NCI-H524 (cell line): ENCODE data around the gene DBF4.
A peak's percentile ranks its signal among the peaks of the same experiment; 100 is the strongest.
"Not testable (repeated sequence)": the region's sequence is repeated elsewhere in the genome, so short reads cannot be mapped to it uniquely, and the experiment has no call there.

Experiments
- DNase-seq, 2 experiments: peaks; one replicate each; lab custom pipeline; 2025; lab: John Stamatoyannopoulos, UW

DBF4 gene

GRCh38 chr7:87882151-87882937 lies 6.1 kb downstream of the DBF4 start:
- no peak for DNase-seq

DNA sequence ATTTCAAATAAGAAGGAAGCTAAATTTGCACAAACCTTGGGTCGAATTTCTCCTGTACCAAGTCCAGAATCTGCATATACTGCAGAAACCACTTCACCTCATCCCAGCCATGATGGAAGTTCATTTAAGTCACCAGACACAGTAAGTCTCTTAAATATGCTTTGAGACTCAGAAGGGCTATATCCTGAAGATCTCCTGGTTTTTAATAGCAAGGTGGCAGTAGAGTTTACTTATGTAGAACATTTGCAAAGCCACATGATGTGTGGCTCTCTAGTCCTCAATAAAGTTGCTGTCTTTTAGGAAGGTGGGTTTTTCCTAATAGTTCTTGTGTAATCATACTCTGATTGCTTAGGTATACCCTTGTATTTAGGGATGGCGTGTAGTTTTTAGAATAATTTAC lies 8.7 kb downstream of the DBF4 start:
- no peak for DNase-seq

DNA sequence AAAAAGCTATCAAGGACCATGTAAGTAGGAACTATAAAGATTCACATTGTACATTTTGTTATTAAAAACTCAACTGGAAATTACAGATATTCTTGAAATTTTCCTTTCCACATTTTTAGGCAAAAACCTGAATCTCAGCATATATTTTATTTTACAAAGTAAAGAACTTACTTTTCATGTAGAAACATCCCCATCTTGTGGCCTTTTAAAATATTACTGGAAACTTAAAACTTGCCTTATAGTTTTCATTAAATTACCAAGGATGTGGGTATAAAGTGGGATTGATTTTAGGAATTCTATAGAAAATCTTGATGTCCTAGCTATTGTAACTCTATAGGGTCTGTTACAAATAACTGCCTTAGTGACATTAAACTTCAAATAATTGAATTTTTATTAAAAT lies 10.6 kb downstream of the DBF4 start:
- peak in 1 of 2 experiments; percentile 37 for DNase-seq

GRCh38 chr7:87895363-87895762 lies 19.1 kb downstream of the DBF4 start:
- DNase-seq = no peak

DNA sequence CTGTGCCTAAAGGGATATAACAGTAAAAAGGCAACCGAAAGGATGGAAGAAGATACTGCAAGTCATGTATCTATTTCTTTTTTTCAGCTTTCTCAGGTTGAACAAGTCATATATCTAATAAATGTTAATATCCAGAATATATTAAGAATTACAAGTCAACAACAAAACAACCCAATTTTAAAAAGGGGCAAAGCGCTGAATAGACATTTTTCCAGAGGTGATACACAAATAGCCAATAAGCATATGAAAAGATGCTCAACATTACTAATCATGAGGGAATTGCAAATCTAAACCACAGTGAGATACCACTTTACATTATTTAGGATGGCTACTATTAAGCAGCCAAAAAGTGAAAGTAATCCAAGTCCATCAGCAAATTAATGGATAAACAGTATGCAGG lies 23.0 kb downstream of the DBF4 start:
- DNase-seq = no peak

DNA sequence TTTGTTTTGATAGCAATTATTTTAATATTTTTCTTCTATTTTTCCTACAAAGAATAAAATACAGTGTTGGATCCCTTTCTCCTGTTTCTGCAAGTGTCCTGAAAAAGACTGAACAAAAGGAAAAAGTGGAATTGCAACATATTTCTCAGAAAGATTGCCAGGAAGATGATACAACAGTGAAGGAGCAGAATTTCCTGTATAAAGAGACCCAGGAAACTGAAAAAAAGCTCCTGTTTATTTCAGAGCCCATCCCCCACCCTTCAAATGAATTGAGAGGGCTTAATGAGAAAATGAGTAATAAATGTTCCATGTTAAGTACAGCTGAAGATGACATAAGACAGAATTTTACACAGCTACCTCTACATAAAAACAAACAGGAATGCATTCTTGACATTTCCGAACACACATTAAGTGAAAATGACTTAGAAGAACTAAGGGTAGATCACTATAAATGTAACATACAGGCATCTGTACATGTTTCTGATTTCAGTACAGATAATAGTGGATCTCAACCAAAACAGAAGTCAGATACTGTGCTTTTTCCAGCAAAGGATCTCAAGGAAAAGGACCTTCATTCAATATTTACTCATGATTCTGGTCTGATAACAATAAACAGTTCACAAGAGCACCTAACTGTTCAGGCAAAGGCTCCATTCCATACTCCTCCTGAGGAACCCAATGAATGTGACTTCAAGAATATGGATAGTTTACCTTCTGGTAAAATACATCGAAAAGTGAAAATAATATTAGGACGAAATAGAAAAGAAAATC lies 31.0 kb downstream of the DBF4 start:
- not testable (repeated sequence) for DNase-seq

GRCh38 chr7:87908814-87909213 lies 32.5 kb downstream of the DBF4 start:
- not testable (repeated sequence) for DNase-seq

- DNase-seq = no peak
Observed at GRCh38 chr7:87912121-87912520, 35.8 kb downstream of the DBF4 start.

- DNase-seq = no peak
Observed at GRCh38 chr7:87918740-87919139, 42.4 kb downstream of the DBF4 start.

DNA sequence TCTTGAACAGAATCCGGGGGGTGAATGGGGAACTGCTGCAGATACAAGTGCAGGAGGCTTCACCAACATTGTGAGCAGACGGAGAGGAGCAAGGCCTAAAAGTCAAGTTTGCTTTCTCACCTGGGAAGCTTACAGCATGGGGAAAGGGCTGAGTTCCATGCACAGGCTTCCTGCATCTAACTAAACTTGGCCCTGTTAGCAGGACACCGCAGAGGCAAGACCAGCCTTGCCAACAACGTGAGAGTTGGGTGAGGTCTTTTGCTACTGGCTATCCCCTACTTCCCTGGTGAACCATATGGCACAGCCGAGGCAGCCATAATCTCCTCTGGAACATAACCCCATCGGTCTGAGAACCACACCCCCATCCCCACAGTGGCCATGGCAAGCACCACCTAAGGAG lies 43.6 kb downstream of the DBF4 start:
- DNase-seq = no peak

GRCh38 chr7:87920578-87920977 lies 44.3 kb downstream of the DBF4 start:
- DNase-seq = no peak

DNA sequence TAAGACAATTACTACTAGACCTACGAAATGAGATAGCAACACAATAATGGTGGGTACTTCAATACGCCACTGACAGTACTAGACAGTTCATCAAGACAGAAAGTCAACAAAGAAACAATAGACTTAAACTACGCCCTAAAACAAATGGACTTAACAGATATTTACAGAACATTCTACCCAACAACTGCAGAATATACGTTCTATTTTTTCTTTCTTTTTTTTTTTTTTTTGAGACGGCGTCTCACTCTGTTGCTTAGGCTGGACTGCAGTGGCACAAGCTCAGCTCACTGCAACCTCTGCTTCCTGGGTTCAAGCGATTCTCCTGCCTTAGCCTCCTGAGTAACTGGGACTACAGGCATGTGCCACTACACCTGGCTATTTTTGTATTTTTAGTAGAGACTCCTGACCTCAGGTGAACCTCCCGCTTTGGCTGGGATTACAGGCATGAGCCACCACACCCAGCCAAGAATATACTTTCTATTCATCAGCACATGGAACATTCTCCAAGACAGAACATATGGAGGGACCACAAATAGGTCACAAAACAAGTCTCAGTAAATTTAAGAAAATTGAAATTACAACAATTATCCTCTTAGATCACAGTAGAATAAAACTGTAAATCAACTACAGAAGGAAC lies 46.6 kb downstream of the DBF4 start:
- not testable (repeated sequence) for DNase-seq

DNA sequence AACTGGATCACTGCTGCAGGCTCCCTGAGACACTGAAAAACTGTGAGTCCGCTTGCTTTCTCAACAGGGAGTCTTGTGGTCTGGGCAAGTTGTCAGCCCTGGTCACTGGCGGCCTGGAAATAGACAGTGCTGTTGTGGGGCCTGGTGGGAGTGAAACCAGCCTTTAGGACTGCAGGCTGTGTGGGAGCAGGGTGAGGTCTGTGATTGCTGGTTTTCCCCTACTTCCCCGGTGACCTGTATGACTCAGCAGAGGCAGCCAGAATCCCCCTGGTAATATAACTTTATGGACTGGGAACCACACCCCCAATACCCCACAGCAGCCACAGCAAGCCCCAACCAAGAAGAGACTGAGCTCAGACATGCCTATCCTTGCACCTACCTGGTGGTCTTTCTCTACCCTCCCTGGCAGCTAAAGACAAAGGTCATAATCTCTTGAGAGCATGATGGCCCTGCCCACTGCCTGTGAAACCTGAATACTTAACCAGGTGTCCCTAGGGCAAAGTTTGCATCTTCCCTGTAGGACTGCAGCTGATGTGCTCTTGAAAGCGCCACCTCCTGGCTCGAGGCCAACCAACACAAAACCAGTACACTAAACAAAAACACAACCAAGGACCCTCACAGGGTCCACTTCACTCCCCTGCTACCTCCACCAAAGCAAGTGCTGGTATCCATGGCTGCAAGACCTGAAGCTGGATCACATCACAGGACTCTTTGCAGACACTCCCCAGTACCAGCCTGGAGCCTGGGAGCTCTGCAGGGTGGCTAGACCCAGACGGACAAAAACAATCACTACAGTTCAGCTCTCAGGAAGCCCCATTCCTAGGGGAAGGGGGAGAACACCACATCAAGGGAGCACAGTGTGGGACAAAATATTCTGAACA lies 50.5 kb downstream of the DBF4 start:
- peak; percentile 6 to 15 for DNase-seq

DNA sequence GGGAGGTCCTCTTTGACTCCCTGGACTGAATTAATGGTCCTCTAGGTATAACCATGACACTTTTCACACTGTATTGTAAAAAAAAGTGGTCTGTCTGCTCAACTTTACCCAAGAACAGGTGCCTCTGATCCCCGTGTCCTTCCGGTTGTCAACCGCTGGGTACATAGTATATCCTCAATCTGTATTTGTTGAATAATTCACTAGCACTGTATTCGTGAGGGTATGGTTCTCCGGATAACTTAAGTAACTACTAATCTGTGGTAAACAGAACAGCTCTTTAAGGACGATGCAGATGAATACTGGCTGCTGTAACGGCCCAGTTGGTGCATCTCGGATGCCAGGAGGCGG lies 57.3 kb downstream of the DBF4 start:
- no peak for DNase-seq

GRCh38 chr7:87933953-87934698 lies 57.8 kb downstream of the DBF4 start, which contains the start of gene ADAM22:
Gene ADAM22, plus strand, starts transcription at chr7:87934251. Its CDS starts 215 bp downstream, at chr7:87934466.
- DNase-seq = peak; percentile 91 to 96

- peak; percentile 35 to 46 for DNase-seq
Observed at GRCh38 chr7:87934699-87935383, 58.5 kb downstream of the DBF4 start.

GRCh38 chr7:87935384-87935706 lies 59.1 kb downstream of the DBF4 start:
- DNase-seq = peak in 1 of 2 experiments; percentile 30

DNA sequence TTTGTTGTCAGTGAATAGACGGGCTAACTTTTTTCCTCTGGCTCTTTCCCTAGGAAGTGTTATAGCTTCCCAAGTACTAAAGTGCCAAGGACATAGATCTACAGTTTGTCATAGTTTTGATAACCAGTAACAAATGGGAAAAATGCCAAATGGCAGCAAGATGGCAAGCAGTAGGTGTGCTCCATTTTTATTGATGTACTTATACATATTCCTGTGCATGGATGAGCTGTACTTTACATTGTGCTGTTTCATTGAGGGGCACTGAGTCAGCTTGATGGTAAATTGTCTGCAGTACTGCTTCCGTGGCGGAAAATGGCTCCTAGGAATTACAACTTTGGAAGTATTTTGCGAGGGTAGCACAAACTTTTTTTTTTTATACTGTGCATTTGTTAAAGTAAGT lies 64.8 kb downstream of the DBF4 start:
- DNase-seq = no peak

GRCh38 chr7:87944547-87944946 lies 68.3 kb downstream of the DBF4 start:
- no peak for DNase-seq

DNA sequence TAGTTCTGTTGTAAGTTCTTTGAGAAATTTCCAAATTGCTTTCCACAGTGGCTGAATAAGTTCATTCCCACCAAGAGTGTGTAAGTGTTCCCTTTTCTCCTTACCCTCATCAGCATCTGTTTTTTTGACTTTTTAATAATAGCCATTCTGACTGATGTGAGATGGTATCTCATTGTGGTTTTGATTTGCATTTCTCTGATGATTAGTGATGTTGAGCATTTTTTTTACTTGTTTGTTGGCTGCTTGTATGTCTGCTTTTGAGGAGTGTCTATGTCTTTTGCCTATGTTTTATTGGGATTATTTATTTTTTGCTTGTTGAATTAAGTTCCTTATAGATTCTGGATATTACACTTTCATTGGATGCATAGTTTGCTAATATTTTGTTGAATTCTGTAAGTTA lies 69.6 kb downstream of the DBF4 start:
- not testable (repeated sequence) for DNase-seq

- no peak for DNase-seq
Observed at GRCh38 chr7:87948371-87948770, 72.1 kb downstream of the DBF4 start.
